Keratinocyte (primary cell): ENCODE measurements around the gene DSTYK. TPM values are rescaled to one million over a fixed set of nuclear protein-coding genes. Genes with fewer than 3 reads are reported as not detected.

ENCODE experiments used
- DNase-seq: peaks from one replicate; pipeline ENCODE4 v3.0.0-alpha.2; 2011; ENCODE audit warnings: low read depth, missing footprints, low spot score
- FAIRE-seq: peaks from 2 replicates; lab custom pipeline; 2011; peaks lifted over from hg19 to GRCh38; lab: Jason Lieb, UNC
- H2AFZ ChIP-seq: 2 replicates; pipeline ENCODE4 v1.6.0; 2012; ENCODE audit warnings: low read length, control low read depth, inconsistent platforms; ENCODE audit not compliant: control insufficient read depth
- H3K27ac ChIP-seq: 2 replicates; pipeline ENCODE4 v1.5.1; 2011; ENCODE audit warnings: low read length; ENCODE audit not compliant: control insufficient read depth, insufficient read depth
- H3K27me3 ChIP-seq: 3 replicates; pipeline ENCODE4 v1.6.0; 2011; ENCODE audit warnings: low read length; ENCODE audit not compliant: control insufficient read depth, insufficient read depth; ENCODE audit errors: extremely low read depth
- H3K36me3 ChIP-seq, 2 experiments: 2 replicates in 1 of 2; 3 replicates in 1 of 2; pipeline ENCODE4 v1.5.1; 2011; ENCODE audit warnings: low read length in 2 of 2, mild to moderate bottlenecking in 1 of 2; ENCODE audit not compliant: control insufficient read depth in 2 of 2, insufficient read depth in 2 of 2; ENCODE audit errors: extremely low read depth in 1 of 2
- H3K4me1 ChIP-seq: 3 replicates; pipeline ENCODE4 v1.5.1; 2011; ENCODE audit warnings: low read length; ENCODE audit not compliant: control insufficient read depth, insufficient read depth; ENCODE audit errors: extremely low read depth
- H3K4me2 ChIP-seq: 3 replicates; pipeline ENCODE4 v1.6.0; 2011; ENCODE audit warnings: low read depth, low read length; ENCODE audit not compliant: control insufficient read depth, insufficient read depth; ENCODE audit errors: extremely low read depth
- H3K4me3 ChIP-seq, 3 experiments: fragments of 200-600 bp in 1 of 3; sonication (generic) in 1 of 3; 2 replicates in 2 of 3; 3 replicates in 1 of 3; pipeline ENCODE4 v1.5.1; 2011 to 2016; ENCODE audit warnings: low read length in 3 of 3, mild to moderate bottlenecking in 3 of 3, control low read depth in 2 of 3, inconsistent platforms in 1 of 3, low read depth in 1 of 3, mixed read lengths in 1 of 3, mixed run types in 1 of 3, moderate library complexity in 1 of 3; ENCODE audit not compliant: control insufficient read depth in 2 of 3, insufficient read depth in 2 of 3; ENCODE audit errors: extremely low read depth in 1 of 3
- H3K79me2 ChIP-seq: 2 replicates; pipeline ENCODE4 v1.6.0; 2012; ENCODE audit warnings: low read length; ENCODE audit not compliant: control insufficient read depth, insufficient read depth
- H3K9ac ChIP-seq: 3 replicates; pipeline ENCODE4 v1.6.0; 2011; ENCODE audit warnings: low read length; ENCODE audit not compliant: control insufficient read depth, insufficient read depth; ENCODE audit errors: extremely low read depth
- H3K9me1 ChIP-seq: 3 replicates; pipeline ENCODE4 v1.6.0; 2011; ENCODE audit warnings: low read length; ENCODE audit not compliant: control insufficient read depth, insufficient read depth; ENCODE audit errors: extremely low read depth
- H3K9me3 ChIP-seq: 2 replicates; pipeline ENCODE4 v1.5.1; 2012; ENCODE audit warnings: low read depth, low read length; ENCODE audit not compliant: control insufficient read depth
- H4K20me1 ChIP-seq: 3 replicates; pipeline ENCODE4 v1.6.0; 2011; ENCODE audit warnings: low read length; ENCODE audit not compliant: control insufficient read depth, insufficient read depth; ENCODE audit errors: extremely low read depth
- CTCF ChIP-seq, 3 experiments: IDR thresholded peaks in 1 of 3; conservative IDR thresholded peaks in 1 of 3; optimal IDR thresholded peaks in 1 of 3; 2 replicates in 2 of 3; 3 replicates in 1 of 3; pipeline versions ENCODE3 to v1.5.1; 2011; ENCODE audit warnings: low read length in 3 of 3, mild to moderate bottlenecking in 3 of 3, moderate library complexity in 2 of 3, control low read depth in 1 of 3, inconsistent platforms in 1 of 3; ENCODE audit not compliant: insufficient read depth in 2 of 3; ENCODE audit errors: extremely low read depth in 1 of 3
- EZH2 ChIP-seq: IDR thresholded peaks from one replicate; pipeline ENCODE4 v1.6.1; 2012; ENCODE audit warnings: inconsistent platforms, mild to moderate bottlenecking, low read length, moderate library complexity
- dilution Hi-C: fragments of 300-500 bp; cut with MboI; formaldehyde crosslinking; loops from one replicate; pipeline ENCODE4 v1.7.0; 2020; ENCODE audit warnings: low sequenced_read_pairs; ENCODE audit not compliant: extremely low pct_ligation_motif_present
- polyA plus RNA-seq, 5 experiments: library from polyadenylated mRNA; depleted of rRNA in 3 of 5; stranded (reverse) in 3 of 5; stranded (forward) in 1 of 5; unstranded in 1 of 5; fragments of >200 nt; gene quantifications; 1 replicate in 1 of 5; 2 replicates in 3 of 5; 3 replicates in 1 of 5; pipeline versions ENCODE4 v1.2.1 to v1.2.3, GENCODE V29; 2011 to 2012; ENCODE audit warnings: missing spikeins in 2 of 5, low read depth in 1 of 5, low replicate concordance in 1 of 5

DSTYK gene
- polyA plus RNA-seq, 1 donor (not counting 4 experiments of a cell fraction or from before 2014, with no cell fraction given) = 7.6 TPM

DNA sequence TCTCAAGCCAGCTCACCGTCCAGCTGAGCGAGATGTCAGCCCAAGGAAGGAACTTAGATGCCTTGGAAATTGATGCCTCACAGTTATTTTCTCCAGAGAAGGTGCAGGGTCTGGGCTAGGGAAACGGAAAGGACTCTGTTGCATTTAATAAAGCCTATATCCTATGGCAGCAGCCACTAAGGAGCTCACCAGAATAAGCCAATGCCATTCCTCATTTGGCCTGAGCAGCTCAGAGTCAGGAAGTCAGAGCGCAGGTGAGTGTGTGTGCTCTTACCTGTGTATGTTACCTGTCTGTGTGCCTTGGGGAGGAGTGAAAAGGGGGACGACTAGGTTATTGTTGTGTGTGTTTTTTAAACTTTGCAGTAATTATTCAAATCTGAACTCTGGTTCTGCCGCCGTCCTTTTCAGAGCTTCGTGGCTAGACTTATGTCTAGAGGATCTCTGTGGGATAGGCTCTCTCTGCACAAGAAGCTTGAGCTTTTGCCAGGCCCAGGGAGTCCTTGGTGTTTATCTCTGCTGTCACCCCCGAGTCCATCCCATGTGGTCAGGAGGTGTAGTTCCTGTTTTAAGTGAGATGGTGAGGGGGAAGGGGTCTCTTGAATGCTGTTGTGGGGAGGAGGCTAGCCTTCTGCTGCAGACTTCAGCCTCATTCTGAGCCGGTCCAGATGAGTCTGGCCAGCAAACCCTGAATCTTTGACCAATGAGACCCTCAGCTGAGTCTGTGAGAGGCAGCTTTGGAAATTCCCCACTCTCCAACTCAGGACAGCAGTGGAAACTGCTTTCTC, 18.6 kb upstream of the DSTYK start:
- no peak overlapping the region for H3K27ac ChIP-seq
- no peak for FAIRE-seq

DNA sequence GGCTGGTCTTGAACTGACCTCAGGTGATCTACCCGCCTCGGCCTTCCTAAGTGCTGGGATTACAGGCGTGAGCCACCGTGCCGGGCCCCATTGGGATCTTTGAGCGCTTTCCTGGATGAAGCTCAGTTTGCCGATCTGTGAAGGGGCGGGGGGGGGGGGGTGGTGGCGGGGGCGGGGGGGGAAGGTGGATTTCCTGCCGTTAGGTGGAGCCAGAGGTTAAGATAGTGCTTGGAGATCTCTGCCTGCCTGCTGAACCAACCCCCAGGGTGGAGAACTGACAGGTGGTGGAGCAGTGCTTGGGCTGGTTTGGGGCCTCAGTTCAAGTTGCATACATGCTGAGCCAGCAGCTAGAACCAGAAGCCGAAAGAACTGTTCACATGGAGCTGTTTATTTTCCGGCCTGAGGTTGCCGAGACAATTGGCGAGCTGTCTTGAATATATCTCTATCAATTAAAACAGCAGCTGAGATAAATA, 17.9 kb upstream of the DSTYK start:
- TF ChIP-seq CTCF (optimal IDR thresholded peaks at IDR 0.05 in 1 of 3, IDR thresholded peaks at IDR 0.05 in 1 of 3, conservative IDR thresholded peaks at IDR 0.05 in 1 of 3; ENCODE audit: extremely low read depth in 1 of 3, insufficient read depth in 2 of 3, low read length in 3 of 3) (peak in 2 of 3 experiments; percentile 43 to 68), EZH2 (no peak)
- Histone ChIP-seq H3K27me3 (no peaks in the 10 kb centered on the region), H3K4me2 (peak overlapping the region; percentile 85), H4K20me1 (no peaks in the 10 kb centered on the region), H3K9me3 (no peaks in the 10 kb centered on the region), H3K27ac (no peak overlapping the region), H3K9me1 (no peaks in the 10 kb centered on the region), H3K4me1 (peaks cover 35% of the 10 kb centered on the region), H2AFZ (no peak overlapping the region), H3K9ac (no peak overlapping the region), H3K36me3 (no peaks in the 10 kb centered on the region), H3K79me2 (no peaks in the 10 kb centered on the region), H3K4me3 (peak overlapping the region in 2 of 3 experiments; percentile 32 to 62)
- no peak for DNase-seq
- dilution Hi-C loops = no loop called here
- FAIRE-seq = no peak

More for the DNA sequence above, 18.6 kb upstream of the DSTYK start:
- Histone ChIP-seq H3K27me3 (no peaks in the 10 kb centered on the region), H3K4me3 (no peak overlapping the region), H3K79me2 (no peaks in the 10 kb centered on the region), H3K4me1 (peaks cover 35% of the 10 kb centered on the region), H3K9me1 (no peaks in the 10 kb centered on the region), H3K9me3 (no peaks in the 10 kb centered on the region), H3K36me3 (no peaks in the 10 kb centered on the region), H4K20me1 (no peaks in the 10 kb centered on the region), H3K9ac (no peak overlapping the region), H2AFZ (no peak overlapping the region), H3K4me2 (peak overlapping the region; percentile 39)
- no peak for TF ChIP-seq CTCF (optimal IDR thresholded peaks at IDR 0.05 in 1 of 3, IDR thresholded peaks at IDR 0.05 in 1 of 3, conservative IDR thresholded peaks at IDR 0.05 in 1 of 3; ENCODE audit: extremely low read depth in 1 of 3, insufficient read depth in 2 of 3, low read length in 3 of 3)
- no peak for TF ChIP-seq EZH2
- no peak for DNase-seq
- dilution Hi-C loops = no loop called here
